Activated T-helper 2 cell treated with anti-CD3 and anti-CD28 coated beads, Interferon-gamma antibody, Interleukin-2, Interleukin-4, amounts not matched to agents 10 μg/mL and 5 μg/mL and 100 μg/mL, durations not matched to agents 14 hours and 24 hours and 36 hours (primary cell): Measurements from ENCODE around the gene DQX1. TPM values are rescaled to one million over a fixed set of nuclear protein-coding genes. Genes with fewer than 3 reads are reported as not detected.

ENCODE experiments used
- DNase-seq: peaks from one replicate; pipeline ENCODE4 v3.0.0; 2021; ENCODE audit warnings: low spot score
- H3K27ac Mint-ChIP-seq: one replicate; pipeline ENCODE4 v1.8.0; 2021; ENCODE audit warnings: mixed read lengths
- H3K27me3 Mint-ChIP-seq: one replicate; pipeline ENCODE4 v1.8.0; 2021; ENCODE audit warnings: low read depth, mixed read lengths
- H3K36me3 Mint-ChIP-seq: one replicate; pipeline ENCODE4 v1.8.0; 2021; ENCODE audit warnings: low read depth, mixed read lengths
- H3K4me1 Mint-ChIP-seq: one replicate; pipeline ENCODE4 v1.8.0; 2021; ENCODE audit warnings: low read depth, mixed read lengths
- H3K4me3 Mint-ChIP-seq: one replicate; pipeline ENCODE4 v1.8.0; 2021; ENCODE audit warnings: low read depth, mild to moderate bottlenecking, moderate library complexity, mixed read lengths
- H3K9me3 Mint-ChIP-seq: one replicate; pipeline ENCODE4 v1.8.0; 2021; ENCODE audit warnings: mixed read lengths
- intact Hi-C: fragments of 100-400 bp; cut with micrococcal nuclease; formaldehyde crosslinking; loops from one replicate; pipeline ENCODE4 v1.15.1; 2023
- total RNA-seq: library from RNA; stranded (reverse); gene quantifications from 2 replicates; pipeline ENCODE4 v1.2.3, GENCODE V29; 2022

DQX1 gene
- total RNA-seq, 1 donor from 2014 or later, result 0.94 TPM

DNA sequence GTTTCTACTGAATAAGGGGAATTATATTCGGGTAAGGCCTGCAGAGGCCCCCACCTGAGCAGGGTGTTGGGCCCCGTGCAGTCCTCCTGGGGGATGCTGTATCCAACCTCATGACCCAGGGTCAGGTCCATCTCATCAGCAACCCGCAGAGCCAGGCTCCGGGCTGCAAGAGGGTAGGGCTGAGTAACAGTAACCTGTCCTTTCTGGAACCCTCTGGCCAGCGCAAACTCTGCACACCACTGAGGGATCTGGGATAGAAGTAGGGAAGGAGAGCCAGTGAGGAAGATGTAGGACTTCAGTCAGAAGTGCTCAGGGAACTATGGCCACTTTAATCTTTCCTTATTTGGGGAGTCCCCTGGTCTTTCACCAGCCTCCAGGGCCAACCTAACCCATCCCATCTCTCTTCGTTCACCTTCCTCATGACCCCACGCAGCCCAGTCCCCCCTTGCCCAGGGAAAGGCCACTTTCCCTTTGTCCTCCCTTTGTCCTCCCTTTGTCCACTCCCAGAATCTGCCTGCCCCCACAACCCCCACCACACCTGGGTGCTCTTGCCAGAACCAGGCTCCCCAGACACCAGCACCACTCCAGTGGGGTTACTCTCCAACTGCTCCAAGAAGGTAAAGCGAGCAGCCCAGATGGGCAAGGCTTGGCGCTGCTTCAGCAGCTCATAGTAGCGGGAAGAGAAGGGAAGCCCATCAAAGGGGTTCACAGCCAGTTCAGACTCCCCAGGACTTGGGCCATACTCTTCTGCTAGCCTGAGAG is 895 bp downstream of the DQX1 start:
- Mint-ChIP-seq H3K27ac (no peak overlapping the region), H3K36me3 (peaks cover 41% of the 10 kb centered on the region), H3K27me3 (peaks cover 8% of the 10 kb centered on the region), H3K4me1 (peaks cover 20% of the 10 kb centered on the region), H3K9me3 (no peaks in the 10 kb centered on the region), H3K4me3 (no peak overlapping the region)
- intact Hi-C loops, result no loop called here
- no peak for DNase-seq

DNA sequence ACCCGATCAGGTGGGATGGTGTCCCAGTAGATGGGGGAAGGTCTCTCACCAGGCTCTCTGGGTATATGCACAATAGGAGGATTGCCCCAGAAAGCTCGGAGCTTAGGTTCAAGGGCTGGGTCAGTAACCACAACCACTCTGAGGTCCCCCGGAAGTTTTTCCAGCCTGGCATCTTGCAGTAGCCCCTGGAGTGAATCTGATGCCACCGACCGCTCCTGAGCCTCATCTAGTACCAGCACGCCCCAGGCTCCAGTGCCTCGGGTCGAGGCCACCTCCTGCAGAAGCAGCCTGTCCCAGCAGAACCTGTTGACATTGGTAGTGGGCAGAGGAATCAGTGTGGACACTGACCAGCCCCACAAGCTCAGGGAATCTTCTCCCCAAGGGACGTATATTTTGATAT is 2.0 kb downstream of the DQX1 start:
- Mint-ChIP-seq H3K36me3 (peaks cover 38% of the 10 kb centered on the region), H3K4me1 (peaks cover 20% of the 10 kb centered on the region), H3K4me3 (no peak overlapping the region), H3K27ac (no peak overlapping the region), H3K27me3 (peaks cover 17% of the 10 kb centered on the region), H3K9me3 (no peaks in the 10 kb centered on the region)
- no peak for DNase-seq
- intact Hi-C loops, result no loop called here

DNA sequence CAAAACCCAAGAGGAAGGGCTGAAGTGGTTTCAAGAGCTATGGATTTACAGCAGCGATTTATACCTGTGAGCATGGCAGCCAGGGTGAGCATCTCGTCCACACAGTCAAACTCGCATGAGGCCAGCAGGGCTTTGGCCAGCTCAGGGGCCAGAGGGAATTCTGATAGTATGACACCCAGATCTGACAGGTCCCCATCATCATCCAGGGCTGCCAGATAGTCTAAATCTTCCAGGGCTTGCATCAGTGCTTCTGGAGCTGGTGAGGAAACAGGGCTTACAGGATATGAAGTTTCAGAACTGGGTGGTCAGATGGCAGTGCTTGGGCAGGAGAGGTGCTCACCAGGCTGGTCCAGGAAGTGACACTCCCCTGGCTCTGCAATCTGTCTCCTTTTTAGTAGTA is 3.5 kb downstream of the DQX1 start:
- peaks cover 25% of the 10 kb centered on the region for H3K27me3 Mint-ChIP-seq
- no peak for DNase-seq
- intact Hi-C loops, result no loop called here
- H3K4me1 Mint-ChIP-seq, result peaks cover 14% of the 10 kb centered on the region
- H3K27ac Mint-ChIP-seq, result no peak overlapping the region
- no peak overlapping the region for H3K4me3 Mint-ChIP-seq
- H3K36me3 Mint-ChIP-seq, result peaks cover 23% of the 10 kb centered on the region
- H3K9me3 Mint-ChIP-seq, result no peaks in the 10 kb centered on the region

DNA sequence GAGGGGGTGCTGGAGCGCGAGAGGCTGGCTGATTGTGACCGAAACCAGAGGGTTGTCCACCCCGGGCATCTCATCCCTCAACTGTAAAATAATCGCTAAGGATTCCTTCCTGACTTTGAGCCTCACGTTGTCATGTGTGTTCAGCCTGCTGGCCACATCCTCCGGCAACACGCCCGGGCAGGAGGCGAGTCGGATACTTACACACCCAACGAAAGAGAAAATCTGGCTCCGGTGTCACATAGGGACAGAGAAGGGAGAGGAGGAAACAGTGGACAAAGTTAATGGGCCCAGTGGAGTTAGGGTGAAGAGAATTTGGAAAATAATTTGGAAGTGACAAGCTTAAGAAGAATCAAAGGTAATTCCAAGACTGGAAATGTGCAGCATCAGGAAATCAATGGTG is 9.4 kb downstream of the DQX1 start:
- H3K36me3 Mint-ChIP-seq, result peaks cover 14% of the 10 kb centered on the region
- peak overlapping the region; percentile 68 for H3K4me3 Mint-ChIP-seq
- no peak overlapping the region for H3K27ac Mint-ChIP-seq
- intact Hi-C loops, result no loop called here
- no peak for DNase-seq
- H3K27me3 Mint-ChIP-seq, result peaks cover 54% of the 10 kb centered on the region
- H3K9me3 Mint-ChIP-seq, result no peaks in the 10 kb centered on the region
- H3K4me1 Mint-ChIP-seq, result peaks cover 13% of the 10 kb centered on the region

DNA sequence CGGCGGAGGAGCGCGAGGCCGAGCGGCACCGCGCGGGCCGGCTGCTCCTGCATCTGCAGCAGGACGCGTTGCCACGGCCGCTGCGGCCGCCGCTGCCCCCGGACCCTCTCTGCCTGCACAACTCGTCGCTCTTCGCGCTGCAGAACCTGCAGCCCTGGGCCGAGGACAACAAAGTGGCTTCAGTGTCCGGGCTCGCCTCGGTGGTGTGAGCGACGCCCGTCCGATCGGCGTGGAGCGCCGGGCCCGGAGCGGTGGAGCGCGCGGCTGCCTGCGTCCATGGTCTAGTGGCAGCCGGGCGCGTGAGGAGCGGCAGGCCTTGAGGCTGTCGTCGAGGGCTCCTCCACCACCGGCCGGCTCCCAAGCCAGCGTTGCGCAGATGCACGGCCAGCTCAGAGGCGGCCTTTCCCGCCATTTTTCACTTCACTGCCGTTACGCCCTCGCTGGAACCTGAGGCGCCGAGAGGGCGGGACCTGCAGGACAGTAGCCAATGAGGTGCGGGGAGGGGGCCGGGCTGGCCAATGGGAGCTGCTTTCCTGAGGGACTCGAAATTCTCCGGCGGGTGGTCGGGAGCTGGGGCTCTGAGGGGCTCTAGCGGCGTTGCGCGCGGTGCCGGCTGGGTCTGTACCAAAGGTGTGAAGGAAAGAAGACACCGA is 9.9 kb downstream of the DQX1 start:
- Mint-ChIP-seq H3K27ac (no peak overlapping the region), H3K4me3 (peak overlapping the region; percentile 68), H3K9me3 (no peaks in the 10 kb centered on the region)

DNA sequence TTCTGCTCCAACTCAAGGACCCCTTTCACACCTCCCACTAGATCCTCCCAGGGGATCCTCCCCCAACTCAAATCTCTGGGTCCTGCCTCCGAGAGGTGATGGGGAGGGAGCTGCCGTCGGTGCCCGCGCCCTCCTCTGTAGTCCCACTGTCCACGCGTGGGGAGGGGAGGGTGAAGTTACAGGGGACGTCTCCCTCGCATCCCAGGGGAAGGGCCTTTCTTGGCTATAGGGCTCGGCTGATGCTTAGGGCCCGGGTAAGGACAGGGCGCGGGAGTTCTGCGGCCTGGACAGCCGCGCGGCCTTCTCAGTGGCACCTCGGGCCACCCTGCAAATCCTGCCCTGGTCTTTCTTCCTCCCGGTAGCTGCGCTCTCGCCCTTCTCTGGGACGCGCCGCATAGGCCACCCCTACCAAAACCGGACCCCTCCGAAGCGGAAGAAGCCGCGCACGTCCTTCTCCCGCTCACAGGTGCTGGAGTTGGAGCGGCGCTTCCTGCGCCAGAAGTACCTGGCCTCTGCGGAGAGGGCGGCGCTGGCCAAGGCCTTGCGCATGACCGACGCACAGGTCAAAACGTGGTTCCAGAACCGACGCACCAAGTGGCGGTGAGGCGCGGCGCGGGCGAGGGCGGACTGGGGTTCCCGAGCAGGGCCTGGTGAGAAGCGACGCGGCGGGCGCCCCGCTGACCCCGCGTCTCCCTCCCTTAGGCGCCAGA is 10.6 kb downstream of the DQX1 start:
- intact Hi-C loops, result loop anchor here (2.0 kb wide), 1 partner anchor 13 kb away; the partner anchor contains the start of genes AUP1 and HTRA2
- Mint-ChIP-seq H3K9me3 (no peaks in the 10 kb centered on the region), H3K27me3 (peaks cover 62% of the 10 kb centered on the region), H3K4me3 (peak overlapping the region; percentile 77), H3K27ac (no peak overlapping the region), H3K36me3 (peaks cover 14% of the 10 kb centered on the region), H3K4me1 (peaks cover 20% of the 10 kb centered on the region)
- no peak for DNase-seq

More for the DNA sequence above, 9.9 kb downstream of the DQX1 start:
- H3K36me3 Mint-ChIP-seq, result peaks cover 14% of the 10 kb centered on the region
- peaks cover 60% of the 10 kb centered on the region for H3K27me3 Mint-ChIP-seq
- peak; percentile 65 for DNase-seq
- peaks cover 15% of the 10 kb centered on the region for H3K4me1 Mint-ChIP-seq
- intact Hi-C loops, result loop anchor here (2.0 kb wide), 1 partner anchor 13 kb away; the partner anchor contains the start of genes AUP1 and HTRA2

DNA sequence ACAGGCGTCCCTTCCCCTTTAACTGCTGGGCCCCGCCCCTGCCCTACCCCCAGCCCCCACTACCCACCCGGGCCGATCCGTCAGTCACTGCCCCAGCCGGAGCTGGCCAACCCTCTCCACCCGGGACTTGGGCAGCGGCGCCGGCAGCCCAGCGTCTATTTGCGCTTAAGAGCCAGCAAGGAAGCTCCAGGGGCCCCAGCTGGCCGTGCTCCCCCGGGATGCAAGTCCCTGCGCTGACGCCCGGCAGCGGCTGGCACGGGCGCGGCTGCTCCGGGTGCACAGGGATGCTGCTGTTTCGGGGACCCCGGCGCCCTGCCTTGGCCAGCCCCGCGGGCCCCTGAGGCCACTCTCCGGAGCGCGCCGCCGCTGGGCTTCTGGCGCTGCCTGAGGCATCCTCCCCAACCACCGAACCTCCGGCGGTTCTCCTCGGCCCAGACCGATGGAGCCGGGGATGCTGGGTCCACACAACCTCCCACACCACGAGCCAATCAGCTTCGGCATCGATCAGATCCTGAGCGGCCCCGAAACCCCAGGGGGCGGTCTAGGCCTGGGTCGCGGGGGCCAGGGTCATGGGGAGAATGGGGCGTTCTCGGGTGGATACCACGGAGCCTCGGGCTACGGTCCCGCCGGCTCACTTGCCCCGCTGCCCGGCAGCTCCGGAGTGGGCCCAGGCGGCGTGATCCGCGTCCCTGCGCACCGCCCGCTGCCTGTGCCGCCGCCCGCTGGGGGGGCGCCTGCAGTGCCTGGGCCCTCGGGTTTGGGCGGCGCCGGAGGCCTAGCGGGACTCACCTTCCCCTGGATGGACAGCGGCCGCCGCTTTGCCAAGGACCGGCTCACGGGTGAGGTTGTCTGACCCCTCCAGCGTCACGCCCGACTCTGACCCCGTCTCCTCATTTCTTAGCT is 11.4 kb downstream of the DQX1 start, which contains the start of gene TLX2:
Gene TLX2, plus strand, starts transcription at position 83 of the 903 bp plus-strand sequence. Its CDS starts 357 bp downstream, at position 440.
- H3K9me3 Mint-ChIP-seq, result no peaks in the 10 kb centered on the region
- peaks cover 59% of the 10 kb centered on the region for H3K27me3 Mint-ChIP-seq
- DNase-seq, result no peak
- no peak within 1 kb of the TSS for H3K27ac Mint-ChIP-seq
- H3K36me3 Mint-ChIP-seq, result peaks cover 14% of the 10 kb centered on the region
- peaks cover 23% of the 10 kb centered on the region for H3K4me1 Mint-ChIP-seq
- intact Hi-C loops, result loop anchor here (1.0 to 2.0 kb wide), 2 partner anchors 14 to 15 kb away; partner anchors contain the start of genes AUP1, HTRA2 and LBX2
- H3K4me3 Mint-ChIP-seq, result peak within 1 kb of the TSS; percentile 77

DNA sequence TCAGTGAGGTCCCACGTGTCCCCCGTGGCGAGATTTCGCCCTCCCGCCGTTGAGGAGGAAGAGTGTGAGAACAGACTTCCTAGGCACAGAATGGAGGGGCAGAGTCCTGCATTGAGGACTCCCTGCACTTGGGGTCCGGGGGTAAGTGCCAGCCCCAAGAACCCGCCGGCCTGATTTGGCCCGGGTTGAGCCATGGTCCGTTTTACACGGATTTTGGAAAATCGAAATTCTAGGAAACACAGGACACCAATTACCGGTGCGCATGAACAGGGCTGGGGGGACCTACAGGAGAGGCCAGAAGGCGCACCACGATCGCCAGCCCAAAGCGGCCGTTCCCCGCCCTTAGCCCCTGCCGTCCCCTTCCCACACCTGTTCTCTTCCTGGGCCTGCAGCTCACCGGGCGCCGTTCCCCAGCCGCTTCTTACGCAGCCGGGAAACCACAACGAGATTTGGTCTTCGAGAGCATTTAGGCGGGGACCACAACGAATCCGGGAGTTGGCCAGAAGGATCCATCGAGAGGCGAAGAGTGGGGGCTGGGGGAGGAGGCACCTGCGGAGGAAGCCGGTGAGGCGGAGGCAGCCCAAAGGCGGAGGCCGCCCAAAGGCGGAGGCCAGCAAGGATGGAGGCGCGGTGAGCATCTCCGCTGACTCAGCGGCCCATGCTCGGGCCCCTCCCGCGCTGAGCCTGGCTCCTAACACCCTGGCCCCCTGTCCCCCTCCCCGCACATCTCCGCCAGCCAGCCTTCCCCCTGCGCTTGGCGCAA is 12.2 kb downstream of the DQX1 start:
- intact Hi-C loops, result loop anchor here (1.0 to 2.0 kb wide), 2 partner anchors 14 to 15 kb away; partner anchors contain the start of genes AUP1, HTRA2 and LBX2
- peaks cover 25% of the 10 kb centered on the region for H3K4me1 Mint-ChIP-seq
- no peaks in the 10 kb centered on the region for H3K9me3 Mint-ChIP-seq
- peaks cover 14% of the 10 kb centered on the region for H3K36me3 Mint-ChIP-seq
- no peak for DNase-seq
- peak overlapping the region; percentile 51 for H3K4me3 Mint-ChIP-seq
- peaks cover 54% of the 10 kb centered on the region for H3K27me3 Mint-ChIP-seq
- H3K27ac Mint-ChIP-seq, result no peak overlapping the region

DNA sequence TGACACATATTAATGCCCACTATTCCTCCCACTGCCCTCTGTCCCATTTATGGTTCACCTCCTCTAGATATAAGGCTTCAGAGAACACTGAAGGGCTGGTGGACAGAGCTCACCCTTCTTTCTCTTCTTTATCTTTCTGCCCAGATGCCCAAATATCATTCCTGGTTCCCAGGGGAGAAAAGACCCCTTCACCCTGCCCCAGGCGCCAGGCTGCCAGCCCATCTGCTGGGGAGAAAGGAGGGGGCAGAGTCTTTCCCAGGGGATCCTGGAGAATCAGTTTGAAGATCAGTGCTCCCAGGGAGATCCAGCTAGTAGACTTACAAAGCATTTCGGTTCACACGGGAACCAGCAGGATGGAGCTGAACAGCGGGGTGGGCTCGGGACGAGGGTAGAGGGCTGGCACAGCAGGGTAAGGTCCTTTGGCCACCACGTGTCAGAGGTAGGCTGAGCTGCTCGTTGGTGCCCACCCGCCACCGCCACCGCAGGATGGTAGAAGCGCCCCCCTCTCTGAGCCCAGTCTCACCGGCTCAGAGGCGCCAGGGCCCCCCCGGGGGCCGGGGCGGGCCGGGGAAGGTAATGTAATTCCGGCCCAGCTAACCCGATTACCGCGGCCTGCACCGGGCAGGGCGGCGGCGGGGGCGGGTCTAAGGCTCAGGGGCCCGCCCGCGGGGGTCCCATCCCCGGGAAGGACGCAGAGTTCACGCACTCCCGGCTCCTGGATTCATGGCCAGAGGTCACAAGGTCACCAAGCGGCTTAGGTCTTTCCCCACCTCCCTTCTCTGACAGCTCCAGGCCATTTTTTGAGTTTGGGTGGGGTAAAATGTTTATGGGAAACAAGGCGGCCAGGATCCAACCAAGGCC is 13.1 kb downstream of the DQX1 start:
- intact Hi-C loops, result no loop called here
- Mint-ChIP-seq H3K4me1 (peaks cover 31% of the 10 kb centered on the region), H3K27me3 (peaks cover 50% of the 10 kb centered on the region), H3K9me3 (no peaks in the 10 kb centered on the region), H3K27ac (no peak overlapping the region), H3K36me3 (peaks cover 14% of the 10 kb centered on the region), H3K4me3 (peak overlapping the region; percentile 51)
- DNase-seq, result no peak

DNA sequence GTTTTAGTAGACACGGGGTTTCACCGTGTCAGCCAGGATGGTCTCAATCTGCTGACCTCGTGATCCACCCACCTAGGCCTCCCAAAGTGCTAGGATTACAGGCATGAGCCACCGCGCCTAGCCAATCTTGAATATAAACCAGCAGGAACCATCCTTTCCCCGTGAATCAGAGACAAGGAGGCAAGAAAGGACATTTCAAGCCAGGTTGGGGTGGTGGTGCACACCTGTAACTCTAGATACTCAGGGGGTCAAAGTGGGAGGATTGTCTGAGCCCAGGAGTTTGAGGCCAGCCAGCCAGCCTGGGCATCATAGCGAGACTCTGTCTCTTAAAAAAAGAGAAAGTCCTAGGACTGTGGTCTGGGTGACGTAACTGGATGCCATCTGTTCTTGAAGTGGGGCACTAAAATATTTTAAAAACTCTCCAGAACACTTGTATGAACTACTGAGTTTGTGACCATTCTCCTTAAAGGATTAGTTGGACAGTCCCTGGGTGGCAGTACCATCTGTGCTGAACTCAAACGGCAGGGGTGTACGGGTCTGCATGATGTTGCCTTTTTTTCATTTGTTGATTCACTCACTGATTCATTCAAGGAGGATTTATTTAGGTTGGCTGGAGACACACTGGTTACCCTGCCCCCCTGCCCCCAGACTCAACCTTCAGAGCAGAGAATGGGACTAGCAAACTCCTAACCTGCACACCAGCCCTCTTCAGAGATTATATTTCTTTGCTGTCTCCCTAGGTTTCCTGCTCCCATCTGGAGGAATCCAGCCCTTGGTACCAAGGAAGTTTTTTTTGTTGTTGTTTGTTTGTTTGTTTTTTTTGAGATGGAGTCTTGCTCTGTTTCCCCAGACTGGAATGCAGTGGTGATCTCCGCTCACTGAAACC is 14.7 kb downstream of the DQX1 start:
- Mint-ChIP-seq H3K27ac (no peak overlapping the region), H3K4me3 (no peak overlapping the region), H3K4me1 (peaks cover 35% of the 10 kb centered on the region), H3K27me3 (peaks cover 37% of the 10 kb centered on the region), H3K36me3 (peaks cover 19% of the 10 kb centered on the region), H3K9me3 (no peaks in the 10 kb centered on the region)
- intact Hi-C loops, result no loop called here
- no peak for DNase-seq
